Neural crest cell (in vitro differentiated cells): ENCODE measurements around the gene SEMA6A. TPM values are rescaled to one million over a fixed set of nuclear protein-coding genes. Genes with fewer than 3 reads are reported as not detected.

Experiments
- DNase-seq: peaks from one replicate; pipeline ENCODE4 v3.0.0; 2021; ENCODE audit warnings: low read depth, mixed read lengths, low spot score
- H3K27ac Mint-ChIP-seq: one replicate; pipeline ENCODE4 v1.8.0; 2021; ENCODE audit warnings: mild to moderate bottlenecking, mixed read lengths; ENCODE audit not compliant: unreplicated experiment
- H3K27me3 Mint-ChIP-seq: 2 replicates; pipeline ENCODE4 v1.8.0; 2021; ENCODE audit warnings: low read depth, mild to moderate bottlenecking, mixed read lengths
- H3K36me3 Mint-ChIP-seq: 2 replicates; pipeline ENCODE4 v1.8.0; 2021; ENCODE audit warnings: low read depth, mild to moderate bottlenecking, mixed read lengths
- H3K4me1 Mint-ChIP-seq: 2 replicates; pipeline ENCODE4 v1.8.0; 2021; ENCODE audit warnings: mixed read lengths
- H3K4me3 Mint-ChIP-seq: one replicate; pipeline ENCODE4 v1.8.0; 2021; ENCODE audit warnings: mild to moderate bottlenecking, mixed read lengths
- H3K9me3 Mint-ChIP-seq: 2 replicates; pipeline ENCODE4 v1.8.0; 2021; ENCODE audit warnings: mixed read lengths
- CTCF ChIP-seq: fragments of 200-600 bp; sonication (generic); conservative IDR thresholded peaks from 2 replicates; pipeline ENCODE4 v1.5.0; 2021; ENCODE audit warnings: antibody characterized with exemption, mild to moderate bottlenecking
- total RNA-seq: library from RNA; stranded (reverse); gene quantifications from 2 replicates; pipeline ENCODE4 v1.2.1, GENCODE V29; 2021

The SEMA6A gene
- total RNA-seq, 1 donor from 2014 or later: 30.0 TPM

- Mint-ChIP-seq H3K36me3 (peaks cover 44% of the 10 kb centered on the region), H3K9me3 (no peaks in the 10 kb centered on the region), H3K27ac (no peak overlapping the region), H3K4me1 (peaks cover 24% of the 10 kb centered on the region), H3K4me3 (no peak overlapping the region), H3K27me3 (no peaks in the 10 kb centered on the region)
- no peak for DNase-seq
- no peak for TF ChIP-seq CTCF
Observed at GRCh38 chr5:116484645-116485044, 90.0 kb downstream of the SEMA6A start.

GRCh38 chr5:116482394-116482793 lies 92.2 kb downstream of the SEMA6A start:
- Mint-ChIP-seq H3K4me1 (peaks cover 9% of the 10 kb centered on the region), H3K9me3 (peaks cover 6% of the 10 kb centered on the region)

GRCh38 chr5:116480894-116481510 lies 93.6 kb downstream of the SEMA6A start:
- no peak for DNase-seq
- TF ChIP-seq CTCF: no peak
- peaks cover 50% of the 10 kb centered on the region for H3K36me3 Mint-ChIP-seq
- no peaks in the 10 kb centered on the region for H3K27me3 Mint-ChIP-seq
- H3K4me1 Mint-ChIP-seq: no peaks in the 10 kb centered on the region
- no peak overlapping the region for H3K4me3 Mint-ChIP-seq
- no peak overlapping the region for H3K27ac Mint-ChIP-seq
- H3K9me3 Mint-ChIP-seq: peaks cover 15% of the 10 kb centered on the region

More at GRCh38 chr5:116482394-116482793, 92.2 kb downstream of the SEMA6A start:
- Mint-ChIP-seq H3K27me3 (no peaks in the 10 kb centered on the region), H3K36me3 (peaks cover 49% of the 10 kb centered on the region), H3K27ac (no peak overlapping the region), H3K4me3 (no peak overlapping the region)
- no peak for DNase-seq
- no peak for TF ChIP-seq CTCF

- Mint-ChIP-seq H3K9me3 (peaks cover 15% of the 10 kb centered on the region), H3K36me3 (peaks cover 55% of the 10 kb centered on the region), H3K27ac (no peak overlapping the region), H3K4me1 (peaks cover 4% of the 10 kb centered on the region), H3K4me3 (no peak overlapping the region), H3K27me3 (no peaks in the 10 kb centered on the region)
- no peak for DNase-seq
- no peak for TF ChIP-seq CTCF
Observed at GRCh38 chr5:116479776-116480675, 94.6 kb downstream of the SEMA6A start.

GRCh38 chr5:116478491-116478890 lies 96.1 kb downstream of the SEMA6A start:
- H3K27me3 Mint-ChIP-seq: no peaks in the 10 kb centered on the region

More at GRCh38 chr5:116478491-116478890, 96.1 kb downstream of the SEMA6A start:
- Mint-ChIP-seq H3K27ac (no peak overlapping the region), H3K36me3 (peaks cover 49% of the 10 kb centered on the region), H3K4me3 (no peak overlapping the region), H3K4me1 (peaks cover 12% of the 10 kb centered on the region), H3K9me3 (peaks cover 15% of the 10 kb centered on the region)
- no peak for DNase-seq
- no peak for TF ChIP-seq CTCF
